ENCODE measurements around the gene RAB3A.

Gene RAB3A

DNA sequence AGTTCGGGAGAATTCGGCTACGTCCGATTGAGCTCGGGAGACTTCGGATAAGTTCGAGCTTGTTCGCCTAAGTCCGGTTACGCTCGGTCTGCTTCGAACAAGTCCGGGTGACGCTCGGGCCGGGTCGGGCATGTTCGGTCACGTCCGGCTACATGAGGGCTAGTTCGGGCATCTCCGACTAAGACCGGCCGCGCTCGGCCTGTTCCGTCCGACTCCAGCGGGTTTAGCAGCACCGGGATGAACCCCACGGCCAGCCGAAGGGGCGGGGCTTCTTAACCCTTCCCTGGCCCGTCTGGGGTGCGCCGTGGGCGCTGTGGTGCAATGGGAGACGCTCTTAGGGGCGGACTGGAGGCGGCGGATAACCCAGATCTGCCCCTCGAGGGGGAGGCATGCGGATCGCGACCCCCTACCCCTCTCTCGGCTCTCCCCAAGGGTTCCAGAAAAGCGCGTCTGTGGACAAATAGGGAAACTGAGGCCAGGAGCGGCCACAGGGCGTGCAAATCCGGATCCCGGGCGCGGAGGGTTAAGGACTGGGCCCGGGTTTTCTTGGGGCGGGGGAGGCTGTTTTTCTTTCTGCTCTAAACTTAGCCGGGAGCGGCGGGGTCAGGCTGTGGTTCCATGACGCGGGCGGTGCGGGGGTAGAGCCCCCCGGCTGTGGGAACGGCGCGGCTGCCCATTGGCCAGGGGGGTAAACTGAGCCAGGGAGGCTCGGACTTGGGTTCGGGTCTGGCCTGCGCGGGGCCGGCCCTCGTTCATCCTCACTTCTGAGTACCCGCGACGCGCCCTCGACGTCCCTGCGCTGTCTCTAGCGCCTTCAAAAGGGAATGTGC, 20.9 kb upstream of the RAB3A start:
- TF ChIP-seq TCF12 (IDR thresholded peaks at IDR 0.05; ENCODE audit: low read depth) = no peak
- TF ChIP-seq EGR1 (IDR thresholded peaks at IDR 0.05) = no peak
- TF ChIP-seq ZBTB7A (IDR thresholded peaks at IDR 0.05; ENCODE audit: low read depth) = peak; percentile 46; the same call in 1 of the 2 replicates

DNA sequence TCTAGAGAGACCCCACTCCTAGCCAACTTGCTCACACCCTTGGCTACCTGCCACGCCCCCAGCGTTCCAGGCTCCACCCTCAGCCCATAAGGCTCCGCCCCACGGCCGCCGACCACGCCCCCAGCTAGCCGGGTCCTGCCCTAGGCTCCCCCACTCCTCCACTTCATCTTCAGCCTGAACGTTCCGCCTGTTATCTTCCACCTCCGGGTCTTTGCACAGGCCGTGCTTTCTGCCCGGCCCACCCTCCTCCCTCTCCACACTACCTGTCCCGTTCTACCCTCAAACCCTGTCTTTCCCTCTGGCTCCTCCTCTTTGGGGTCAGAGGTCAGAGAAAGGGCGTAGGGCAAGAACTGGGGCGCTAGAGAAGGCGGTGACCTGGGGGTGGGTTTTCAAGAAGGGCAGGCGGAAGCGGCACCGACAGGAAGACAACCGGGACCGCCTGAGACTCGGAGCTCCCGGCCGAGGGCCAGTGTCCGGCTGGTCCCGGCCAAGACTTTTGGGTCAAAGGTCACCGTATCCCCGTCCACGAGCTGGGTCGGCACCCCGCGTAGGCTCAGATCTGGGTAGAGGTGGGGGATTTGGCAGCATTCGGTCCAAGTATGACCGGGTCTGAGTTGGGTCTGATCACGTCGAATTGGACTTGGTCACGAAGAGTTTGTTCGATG, 20.1 kb upstream of the RAB3A start:
- TF ChIP-seq, protein P1, sequence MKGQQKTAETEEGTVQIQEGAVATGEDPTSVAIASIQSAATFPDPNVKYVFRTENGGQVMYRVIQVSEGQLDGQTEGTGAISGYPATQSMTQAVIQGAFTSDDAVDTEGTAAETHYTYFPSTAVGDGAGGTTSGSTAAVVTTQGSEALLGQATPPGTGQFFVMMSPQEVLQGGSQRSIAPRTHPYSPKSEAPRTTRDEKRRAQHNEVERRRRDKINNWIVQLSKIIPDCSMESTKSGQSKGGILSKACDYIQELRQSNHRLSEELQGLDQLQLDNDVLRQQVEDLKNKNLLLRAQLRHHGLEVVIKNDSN (IDR thresholded peaks at IDR 0.05) = no peak
- TF ChIP-seq TEAD4 (IDR thresholded peaks at IDR 0.05) (no peak), ZBTB7A (IDR thresholded peaks at IDR 0.05; ENCODE audit: low read depth) (0 out of 2 replicates have a peak, but pooled peaks have one; percentile 37), RAD21 (IDR thresholded peaks at IDR 0.05; ENCODE audit: low read depth) (no peak), TCF12 (IDR thresholded peaks at IDR 0.05; ENCODE audit: low read depth) (no peak), EGR1 (IDR thresholded peaks at IDR 0.05) (no peak), YY1 (IDR thresholded peaks at IDR 0.05; ENCODE audit: low read depth) (no peak), CEBPB (IDR thresholded peaks at IDR 0.05) (no peak), TAF1 (IDR thresholded peaks at IDR 0.05; ENCODE audit: low read depth) (peak; percentile 13; the same call in 1 of the 2 replicates), EP300 (IDR thresholded peaks at IDR 0.05; ENCODE audit: borderline replicate concordance) (no peak)
- TF ChIP-seq, protein P2, sequence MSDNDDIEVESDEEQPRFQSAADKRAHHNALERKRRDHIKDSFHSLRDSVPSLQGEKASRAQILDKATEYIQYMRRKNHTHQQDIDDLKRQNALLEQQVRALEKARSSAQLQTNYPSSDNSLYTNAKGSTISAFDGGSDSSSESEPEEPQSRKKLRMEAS (IDR thresholded peaks at IDR 0.05) = no peak
- TF ChIP-seq, protein P3, sequence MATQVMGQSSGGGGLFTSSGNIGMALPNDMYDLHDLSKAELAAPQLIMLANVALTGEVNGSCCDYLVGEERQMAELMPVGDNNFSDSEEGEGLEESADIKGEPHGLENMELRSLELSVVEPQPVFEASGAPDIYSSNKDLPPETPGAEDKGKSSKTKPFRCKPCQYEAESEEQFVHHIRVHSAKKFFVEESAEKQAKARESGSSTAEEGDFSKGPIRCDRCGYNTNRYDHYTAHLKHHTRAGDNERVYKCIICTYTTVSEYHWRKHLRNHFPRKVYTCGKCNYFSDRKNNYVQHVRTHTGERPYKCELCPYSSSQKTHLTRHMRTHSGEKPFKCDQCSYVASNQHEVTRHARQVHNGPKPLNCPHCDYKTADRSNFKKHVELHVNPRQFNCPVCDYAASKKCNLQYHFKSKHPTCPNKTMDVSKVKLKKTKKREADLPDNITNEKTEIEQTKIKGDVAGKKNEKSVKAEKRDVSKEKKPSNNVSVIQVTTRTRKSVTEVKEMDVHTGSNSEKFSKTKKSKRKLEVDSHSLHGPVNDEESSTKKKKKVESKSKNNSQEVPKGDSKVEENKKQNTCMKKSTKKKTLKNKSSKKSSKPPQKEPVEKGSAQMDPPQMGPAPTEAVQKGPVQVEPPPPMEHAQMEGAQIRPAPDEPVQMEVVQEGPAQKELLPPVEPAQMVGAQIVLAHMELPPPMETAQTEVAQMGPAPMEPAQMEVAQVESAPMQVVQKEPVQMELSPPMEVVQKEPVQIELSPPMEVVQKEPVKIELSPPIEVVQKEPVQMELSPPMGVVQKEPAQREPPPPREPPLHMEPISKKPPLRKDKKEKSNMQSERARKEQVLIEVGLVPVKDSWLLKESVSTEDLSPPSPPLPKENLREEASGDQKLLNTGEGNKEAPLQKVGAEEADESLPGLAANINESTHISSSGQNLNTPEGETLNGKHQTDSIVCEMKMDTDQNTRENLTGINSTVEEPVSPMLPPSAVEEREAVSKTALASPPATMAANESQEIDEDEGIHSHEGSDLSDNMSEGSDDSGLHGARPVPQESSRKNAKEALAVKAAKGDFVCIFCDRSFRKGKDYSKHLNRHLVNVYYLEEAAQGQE (IDR thresholded peaks at IDR 0.05; ENCODE audit: low read depth) = no peak

DNA sequence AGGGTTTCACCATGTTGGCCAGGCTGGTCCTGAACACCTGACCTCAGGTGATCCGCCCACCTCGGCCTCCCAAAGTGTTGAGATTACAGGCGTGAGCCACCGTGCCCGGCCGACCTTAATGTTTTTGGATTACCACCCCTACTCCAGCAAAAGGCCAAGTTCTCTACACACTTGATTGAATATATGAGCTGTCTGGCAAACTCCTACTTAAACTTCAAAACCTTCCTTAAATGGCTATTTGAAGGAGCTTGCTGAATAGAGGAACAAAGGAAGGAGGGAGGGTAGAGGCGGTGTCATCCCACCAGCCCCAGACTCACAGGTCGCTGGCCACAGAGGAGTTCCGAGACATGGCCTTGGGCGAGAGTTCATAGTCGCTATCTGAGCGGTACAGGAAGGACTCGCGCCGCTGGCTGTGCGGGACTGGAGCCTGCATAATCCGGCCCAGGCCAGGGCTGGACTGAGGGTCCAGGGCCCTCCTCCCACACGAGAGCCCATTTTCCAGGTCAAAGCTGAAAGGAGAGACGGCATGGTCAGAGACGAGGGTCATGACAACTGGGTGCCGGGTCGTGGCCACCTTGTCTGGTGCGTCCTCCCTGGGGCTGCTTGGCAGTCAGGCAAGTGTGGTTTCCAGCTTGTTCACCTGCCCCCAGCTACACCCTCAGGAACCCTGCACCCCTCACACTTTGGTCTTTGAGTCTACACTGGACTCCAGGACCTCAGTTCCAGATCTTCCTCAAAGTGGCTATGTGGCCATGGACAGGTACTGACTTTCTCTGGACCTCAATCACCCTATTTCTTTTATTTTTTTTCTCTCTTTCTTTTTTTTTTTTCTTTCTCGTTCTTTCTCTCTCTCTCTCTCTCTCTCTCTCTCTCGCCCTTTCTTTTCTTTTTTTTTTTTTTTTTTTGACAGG, 18.2 kb upstream of the RAB3A start:
- TF ChIP-seq NFIC (IDR thresholded peaks at IDR 0.05) (no peak), TEAD4 (IDR thresholded peaks at IDR 0.05) (no peak), CREB1 (IDR thresholded peaks at IDR 0.05; ENCODE audit: low read depth) (no peak), FOXM1 (IDR thresholded peaks at IDR 0.05; ENCODE audit: borderline replicate concordance, low read depth) (no peak), TCF12 (IDR thresholded peaks at IDR 0.05; ENCODE audit: low read depth) (no peak), CEBPB (IDR thresholded peaks at IDR 0.05) (no peak), ZBTB7A (IDR thresholded peaks at IDR 0.05; ENCODE audit: low read depth) (no peak), TAF1 (IDR thresholded peaks at IDR 0.05; ENCODE audit: low read depth) (no peak), YY1 (IDR thresholded peaks at IDR 0.05; ENCODE audit: low read depth) (no peak), EP300 (IDR thresholded peaks at IDR 0.05; ENCODE audit: borderline replicate concordance) (no peak), RAD21 (IDR thresholded peaks at IDR 0.05; ENCODE audit: low read depth) (no peak), EGR1 (IDR thresholded peaks at IDR 0.05) (no peak)
- TF ChIP-seq, protein P3 (IDR thresholded peaks at IDR 0.05; ENCODE audit: low read depth) = no peak
- TF ChIP-seq, protein P1 (IDR thresholded peaks at IDR 0.05) = no peak
- TF ChIP-seq, protein P2 (IDR thresholded peaks at IDR 0.05) = no peak

DNA sequence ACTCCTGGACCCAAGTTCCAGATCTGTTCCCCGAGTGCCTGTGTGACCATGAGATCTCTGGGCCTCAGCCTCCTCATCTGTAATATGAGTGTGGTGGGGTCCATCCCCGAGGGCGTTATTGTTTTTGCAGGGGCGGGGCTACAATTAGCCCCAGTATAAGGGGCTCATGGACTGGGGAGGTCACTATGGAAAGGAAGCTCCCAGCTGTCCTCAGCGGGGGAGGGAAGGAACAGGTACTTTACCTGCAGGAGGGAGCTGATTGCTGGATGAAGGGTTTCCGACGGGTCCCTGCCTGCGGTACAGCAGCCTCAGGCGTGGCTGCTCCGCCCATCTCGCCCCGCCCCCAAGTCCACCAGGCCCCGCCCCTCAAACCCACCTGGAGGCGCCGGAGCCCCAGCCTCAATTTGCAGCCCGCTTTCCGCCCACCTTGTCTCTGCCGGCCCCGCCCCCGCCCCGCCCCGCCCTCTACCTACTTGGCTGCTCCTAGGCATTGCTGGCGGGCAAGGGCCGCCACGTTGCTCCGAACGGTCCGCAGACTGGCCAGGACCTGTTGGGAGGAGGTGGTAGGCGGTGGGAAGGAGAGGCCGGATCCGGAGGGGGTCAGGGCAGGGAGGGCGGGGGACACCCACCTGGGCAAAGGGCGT, 16.9 kb upstream of the RAB3A start:
- no peak for TF ChIP-seq CEBPB (IDR thresholded peaks at IDR 0.05)
- peak; percentile 59; the same call in 1 of the 2 replicates for TF ChIP-seq ZBTB7A (IDR thresholded peaks at IDR 0.05; ENCODE audit: low read depth)

Data from Ishikawa (cell line).